Endometrial microvascular endothelial cells (primary cell): ENCODE results near the gene JHY. TPM values are rescaled to one million over a fixed set of nuclear protein-coding genes. Genes with fewer than 3 reads are reported as not detected.

Experiments used
- in situ Hi-C: cut with HindIII; loops from 2 replicates; pipeline ENCODE4 v1.10.0; 2017; ENCODE audit warnings: low sequenced_read_pairs, low pct_unique_long_range_greater_than_20kb; ENCODE audit errors: inconsistent ontology term
- total RNA-seq: library from RNA; depleted of rRNA; stranded (reverse); fragments of >200 nt; gene quantifications from one replicate; pipeline ENCODE4 v1.2.3, GENCODE V29; 2015; ENCODE audit errors: inconsistent ontology term

JHY gene
- total RNA-seq, 1 donor from 2014 or later = 2.8 TPM

GRCh38 chr11:122984186-122985011 lies 101.8 kb downstream of the JHY start:
- in situ Hi-C loops = no loop called here

DNA sequence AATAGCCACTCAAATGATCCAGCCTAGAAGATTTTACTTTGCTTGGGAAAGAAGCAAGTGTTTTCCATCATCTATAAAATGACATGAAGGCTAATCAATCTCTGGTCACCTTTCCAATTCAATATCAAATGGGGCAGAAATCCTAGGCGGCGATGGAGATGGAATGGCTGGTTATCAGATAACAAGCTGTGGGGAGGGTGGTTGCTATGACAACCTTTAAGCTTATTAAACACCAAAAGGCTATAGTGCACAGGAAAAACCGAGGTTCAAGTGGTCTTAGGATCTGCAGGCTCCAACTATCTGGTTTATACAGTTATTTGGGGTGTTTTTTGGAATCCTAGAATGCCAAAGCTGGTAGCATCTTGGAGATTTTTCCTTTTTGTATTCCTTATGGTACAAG lies 113.0 kb downstream of the JHY start:
- in situ Hi-C loops = no loop called here

- in situ Hi-C loops = no loop called here
Measured at GRCh38 chr11:122998727-122999366, 116.3 kb downstream of the JHY start.

- in situ Hi-C loops = no loop called here
Measured at GRCh38 chr11:123000721-123001120, 118.2 kb downstream of the JHY start.

- in situ Hi-C loops = no loop called here
Measured at GRCh38 chr11:123006860-123007542, 124.4 kb downstream of the JHY start.

Other genes with a start within 250 kb of the JHY start
- gene UBASH3B, start 227.0 kb upstream of the JHY start, total RNA-seq = 16.7 TPM
- gene CRTAM, start 44.3 kb upstream of the JHY start, total RNA-seq = not detected
- not detected for gene BSX, start 99.1 kb downstream of the JHY start, total RNA-seq
- gene HSPA8, start 179.4 kb downstream of the JHY start, total RNA-seq = 3,873 TPM